ENCODE measurements around the gene MTHFR.

The MTHFR gene

DNA sequence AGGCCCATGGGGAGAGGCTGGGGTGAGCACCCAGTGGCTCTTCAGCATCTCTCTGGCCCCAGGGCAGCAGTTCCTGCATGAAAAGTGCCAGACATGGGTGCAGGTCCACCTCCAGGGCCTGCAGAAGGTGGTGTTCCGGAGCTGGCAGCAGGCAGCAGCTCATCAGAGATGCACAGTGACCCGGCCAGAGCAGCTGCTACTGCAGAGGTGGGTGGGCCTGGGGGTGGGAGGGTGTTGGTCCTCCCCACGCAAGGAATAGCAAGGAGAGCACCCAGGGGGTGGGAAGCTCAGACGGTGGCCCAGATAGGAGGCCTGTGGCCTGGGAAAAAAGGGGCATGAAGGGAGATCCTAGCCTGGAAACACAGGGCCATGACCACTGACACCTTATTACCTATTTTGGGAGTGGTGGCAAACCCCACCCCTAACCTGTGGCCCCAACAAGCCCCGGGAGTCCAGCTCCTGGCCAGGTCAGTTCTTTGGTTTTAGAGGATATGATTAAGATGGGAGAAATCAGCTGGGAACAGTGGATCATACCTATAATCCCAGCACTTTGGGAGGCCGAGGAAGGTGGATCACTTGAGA is 23.5 kb downstream of the MTHFR start:
- no peak for DNase-seq (ENCODE audit: low read depth in 2 of 2)

DNA sequence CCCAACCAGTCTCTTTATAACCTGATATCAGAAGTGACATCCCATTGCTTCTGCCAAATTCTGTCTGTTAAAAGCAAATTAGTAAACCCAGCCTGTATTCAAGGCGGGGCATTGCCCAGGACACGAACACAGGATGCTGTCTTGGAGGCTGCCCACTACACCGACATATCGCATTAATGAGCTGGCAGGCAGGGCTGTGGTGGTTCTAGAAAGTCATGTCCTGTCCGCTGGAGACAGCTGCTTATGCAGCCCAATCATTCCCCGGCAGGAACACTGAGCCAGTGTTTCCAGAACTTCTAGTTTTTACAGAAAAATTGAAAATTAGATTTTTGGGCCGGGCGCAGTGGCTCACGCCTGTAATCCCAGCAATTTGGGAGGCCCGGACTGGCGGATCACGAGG is 24.5 kb downstream of the MTHFR start:
- no peak for DNase-seq (ENCODE audit: low read depth in 2 of 2)

DNA sequence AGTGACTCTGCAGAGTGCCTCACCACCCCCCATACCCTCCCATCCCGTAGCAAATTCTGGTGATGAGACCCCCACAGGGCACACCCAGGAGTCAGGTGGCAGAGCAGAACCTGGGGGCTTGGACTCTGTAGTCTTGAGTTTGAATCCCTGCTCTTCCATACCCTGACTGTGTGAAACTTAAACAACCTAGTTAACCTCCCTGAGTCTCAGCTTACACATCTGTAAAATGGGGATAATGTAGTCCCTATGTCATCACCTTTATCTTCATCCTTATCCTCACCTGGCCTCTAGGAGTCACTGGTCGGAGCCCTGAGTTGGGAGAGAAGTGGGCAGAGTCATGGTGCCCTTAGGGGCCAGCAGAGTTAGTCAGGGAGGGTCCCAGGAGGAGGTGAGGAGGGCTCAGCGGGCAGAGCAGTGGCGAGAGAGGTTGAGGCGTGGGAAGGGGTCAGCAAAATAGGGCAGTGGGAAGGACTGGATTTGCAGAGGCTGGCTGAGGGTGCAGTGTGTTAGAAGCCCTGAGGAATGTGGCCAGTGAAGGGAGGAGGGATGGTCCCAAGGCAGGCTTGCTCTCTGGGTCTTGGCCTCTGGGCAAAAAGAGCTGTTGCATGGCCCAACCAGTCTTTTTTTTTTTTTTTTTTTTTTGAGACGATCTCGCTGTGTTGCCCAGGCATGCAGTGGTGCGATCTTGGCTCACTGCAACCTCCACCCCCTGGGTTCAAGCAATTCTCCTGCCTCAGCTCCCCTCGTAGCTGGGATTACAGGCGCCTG is 25.2 kb downstream of the MTHFR start:
- no peak for DNase-seq (ENCODE audit: low read depth in 2 of 2)

DNA sequence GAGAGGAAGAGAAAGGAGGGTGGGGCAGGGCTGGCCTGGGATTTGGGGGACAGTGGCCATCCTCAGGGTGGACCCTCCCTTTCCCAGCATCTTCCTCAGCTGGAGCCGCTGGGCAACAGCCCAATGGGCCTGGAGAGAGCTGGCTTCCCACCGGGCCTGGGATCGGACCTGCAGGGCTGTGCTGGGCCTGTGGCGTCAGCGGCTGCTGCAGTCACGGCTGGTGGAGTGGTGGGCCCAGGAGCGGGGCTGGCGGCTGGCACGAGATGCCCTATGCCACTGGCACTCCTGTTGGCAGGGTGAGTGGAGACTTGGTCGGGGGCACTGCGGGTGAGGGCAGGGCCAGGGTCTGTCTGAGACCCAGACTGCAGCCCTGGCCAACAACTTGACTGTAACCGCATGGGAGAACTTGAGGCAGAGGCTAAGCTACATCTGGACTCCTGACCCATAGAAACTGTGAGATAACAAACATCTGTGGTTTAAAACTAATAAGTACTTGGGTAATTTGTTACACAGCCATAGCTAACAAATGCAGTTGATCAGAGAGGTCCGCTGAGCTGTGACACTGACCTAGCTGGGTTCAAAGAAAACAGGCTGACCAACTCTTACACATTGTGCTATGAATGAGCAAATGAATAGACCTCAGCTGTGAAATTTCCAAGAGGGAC is 25.9 kb downstream of the MTHFR start:
- DNase-seq (ENCODE audit: low read depth in 2 of 2) = no peak

DNA sequence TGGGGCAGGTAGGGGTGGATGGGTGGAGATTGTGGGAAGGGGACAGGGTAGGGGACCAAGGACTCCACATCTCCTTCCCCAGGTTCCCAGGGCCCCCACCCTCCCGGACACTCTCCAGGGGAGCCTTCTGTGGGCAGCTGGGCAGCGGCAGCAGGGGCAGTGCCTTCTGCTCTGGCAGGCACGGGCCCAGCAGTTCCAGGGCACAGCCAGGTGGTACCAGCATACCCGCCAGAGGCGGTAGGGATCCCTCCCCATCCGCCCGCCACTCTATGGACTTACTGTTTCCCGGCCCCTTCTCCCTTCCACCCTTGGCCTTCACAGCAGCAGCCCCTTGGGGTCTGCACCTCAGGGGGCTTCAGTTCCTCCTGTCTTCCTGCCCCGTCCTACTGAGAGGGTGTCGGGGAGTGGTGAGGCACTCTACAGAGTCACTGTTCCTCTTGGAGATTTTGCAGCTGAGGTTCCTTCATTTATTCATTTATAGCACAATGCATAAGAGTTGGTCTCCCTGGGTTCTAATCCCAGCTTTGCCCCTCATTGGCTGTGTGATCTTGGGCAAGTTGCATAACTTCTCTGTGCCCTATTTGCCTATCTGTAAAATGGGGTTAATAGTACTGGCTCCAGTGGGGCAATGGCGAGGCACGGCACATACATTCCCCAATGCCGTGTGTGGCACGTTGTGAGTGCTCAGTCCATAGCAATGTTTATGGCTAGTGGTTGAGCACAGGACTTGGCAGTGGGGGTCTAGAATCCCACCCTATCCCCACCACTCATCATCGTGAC is 26.7 kb downstream of the MTHFR start:
- no peak for DNase-seq (ENCODE audit: low read depth in 2 of 2)

DNA sequence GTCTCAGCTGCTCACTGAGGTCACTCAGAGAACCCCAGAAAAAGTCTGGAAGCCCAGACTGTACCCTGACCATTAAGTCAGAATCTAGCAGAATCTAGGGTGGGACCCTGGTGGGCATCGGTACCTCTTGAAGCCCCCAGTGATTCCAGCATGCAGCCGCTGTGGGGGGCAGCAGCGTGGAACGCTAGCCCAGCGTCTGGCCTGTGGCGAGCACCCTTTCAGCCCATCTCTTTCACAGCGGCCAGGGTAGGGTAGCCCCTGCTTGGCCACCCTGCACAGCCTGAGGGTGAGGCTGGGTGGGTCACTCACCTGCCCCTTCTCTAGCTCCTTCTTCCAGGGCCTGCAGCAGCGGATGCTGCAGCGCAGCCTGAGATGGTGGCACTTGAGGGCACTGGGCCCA is 27.4 kb downstream of the MTHFR start:
- DNase-seq (ENCODE audit: low read depth in 2 of 2) = no peak

DNA sequence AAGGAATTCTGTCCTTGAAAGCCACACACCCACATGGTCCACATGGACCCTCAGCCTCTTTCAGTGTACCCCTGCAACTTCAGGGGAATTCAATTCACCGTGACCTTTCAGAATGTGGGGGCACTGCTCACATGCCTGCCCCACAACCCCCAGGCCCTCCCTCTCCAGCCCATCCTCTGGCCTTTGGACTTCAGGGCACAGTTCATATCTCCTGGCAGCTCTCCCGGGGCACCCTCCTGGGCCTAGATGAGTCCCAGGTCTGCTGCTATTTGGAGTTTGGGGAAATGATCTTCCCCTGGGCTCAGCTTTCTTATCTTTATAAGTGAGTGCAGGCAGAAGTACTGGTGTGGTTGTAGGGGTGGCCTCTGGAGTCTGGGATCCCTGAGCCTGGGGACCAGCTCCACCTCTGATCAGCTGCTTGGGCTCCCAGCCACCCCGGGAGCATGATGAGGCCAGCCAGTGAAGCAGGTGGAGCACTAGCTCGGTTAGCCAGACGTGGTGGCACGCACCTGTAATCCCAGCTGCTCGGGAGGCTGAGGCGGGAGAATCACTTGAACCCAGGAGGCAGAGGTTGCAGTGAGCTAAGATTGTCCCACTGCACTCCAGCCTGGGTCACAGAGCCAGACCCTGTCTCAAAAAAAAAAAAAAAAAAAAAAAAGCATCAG is 28.0 kb downstream of the MTHFR start:
- no peak for DNase-seq (ENCODE audit: low read depth in 2 of 2)

DNA sequence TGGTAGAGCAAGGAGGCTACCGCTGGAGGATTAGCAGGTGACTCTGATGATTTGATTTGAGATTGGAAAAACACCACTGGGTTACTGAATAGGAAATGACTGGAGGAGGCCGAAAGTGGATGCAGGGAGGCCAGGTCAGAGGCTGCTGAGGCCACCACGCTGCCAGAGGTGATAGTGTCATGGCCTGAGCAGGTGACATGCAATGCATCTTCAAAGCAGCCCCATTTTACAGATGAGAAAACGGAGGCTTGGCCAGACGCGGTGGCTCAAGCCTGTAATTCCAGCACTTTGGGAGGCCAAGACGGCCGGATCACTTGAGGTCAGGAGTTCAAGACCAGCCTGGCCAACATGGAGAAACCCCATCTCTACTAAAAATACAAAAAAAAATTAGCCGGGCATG is 31.0 kb downstream of the MTHFR start:
- DNase-seq (ENCODE audit: low read depth in 2 of 2) = no peak

DNA sequence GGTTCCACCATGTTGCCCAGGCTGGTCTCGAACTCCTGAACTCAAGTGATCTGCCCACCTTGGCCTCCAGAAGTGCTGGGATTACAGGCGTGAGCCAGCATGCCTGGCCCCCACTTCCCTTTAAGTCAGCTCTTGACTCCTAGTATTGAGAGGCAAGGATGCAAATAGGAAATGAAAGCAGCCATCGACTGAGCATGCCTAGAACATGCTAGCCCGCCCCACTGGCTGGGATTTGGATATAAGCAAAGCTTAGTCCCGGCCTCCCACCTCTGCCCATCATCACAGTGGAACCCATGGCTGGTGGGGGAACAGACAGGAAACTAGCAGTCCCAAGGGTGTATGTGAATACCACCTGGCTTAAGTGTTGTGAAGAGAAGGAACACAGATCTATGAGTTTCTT is 33.3 kb downstream of the MTHFR start:
- no peak for DNase-seq (ENCODE audit: low read depth in 2 of 2)

DNA sequence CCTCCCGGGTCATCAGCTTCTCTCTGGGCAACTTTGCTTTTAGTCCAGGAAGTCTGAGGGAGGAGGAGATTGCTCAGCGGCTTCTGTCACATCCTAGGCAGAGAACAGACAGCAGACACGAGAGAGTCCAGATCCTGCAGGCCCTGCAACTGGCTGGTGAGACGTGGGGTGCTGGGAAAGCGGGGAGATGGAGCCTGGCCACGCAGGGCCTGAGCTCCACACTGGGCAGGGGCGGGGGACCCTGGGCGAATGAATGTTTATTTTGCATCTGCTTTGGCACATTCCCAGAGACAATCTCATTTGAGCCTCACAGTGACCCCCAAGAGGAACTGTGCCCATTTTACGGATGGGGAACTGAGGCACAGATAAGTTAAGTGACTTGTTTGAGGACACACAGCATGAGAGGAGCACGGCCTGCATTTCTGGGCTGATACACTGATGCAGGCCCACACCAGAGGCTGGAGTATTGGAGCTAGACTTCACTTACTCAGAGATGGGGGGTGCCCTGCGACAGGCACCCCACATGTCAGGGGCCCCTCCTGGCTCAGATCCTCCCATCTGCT is 34.2 kb downstream of the MTHFR start:
- no peak for DNase-seq (ENCODE audit: low read depth in 2 of 2)

DNA sequence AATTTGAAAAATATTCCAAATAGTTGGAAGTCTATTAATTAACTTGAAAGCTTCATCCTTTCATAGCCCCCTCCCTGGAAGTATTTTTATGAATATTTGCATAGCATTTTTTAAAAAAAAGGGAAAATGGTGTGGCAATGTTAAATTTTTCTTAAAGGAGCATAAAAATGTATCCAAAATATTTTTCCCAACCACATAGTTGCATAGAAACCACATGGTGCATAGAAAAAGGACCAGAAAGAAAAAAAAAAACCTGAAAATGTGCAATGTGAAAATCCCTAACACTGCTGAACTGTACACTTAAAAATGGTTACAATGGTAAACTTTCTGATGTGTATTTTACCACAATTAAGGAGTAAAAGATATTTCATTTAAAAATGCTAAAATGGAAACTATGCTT is 35.8 kb downstream of the MTHFR start:
- no peak for DNase-seq (ENCODE audit: low read depth in 2 of 2)

DNA sequence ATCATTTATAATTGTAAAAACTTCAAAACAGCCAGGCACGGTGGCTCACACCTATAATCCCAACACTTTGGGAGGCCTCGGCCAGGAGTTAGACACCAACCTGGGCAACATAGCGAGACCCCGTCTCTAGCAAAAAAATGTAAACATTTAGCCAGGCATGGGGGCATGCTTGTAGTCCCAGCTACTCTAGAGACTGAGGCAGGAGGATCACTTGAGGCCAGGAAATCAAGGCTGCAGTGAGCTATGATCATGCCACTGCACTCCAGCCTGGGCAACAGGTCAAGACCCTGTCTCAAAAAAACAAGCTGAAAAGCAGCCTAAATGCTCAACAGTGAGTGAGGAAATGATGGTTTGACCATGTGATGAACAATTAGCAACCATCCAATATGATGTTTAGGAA is 36.5 kb downstream of the MTHFR start:
- no peak for DNase-seq (ENCODE audit: low read depth in 2 of 2)

DNA sequence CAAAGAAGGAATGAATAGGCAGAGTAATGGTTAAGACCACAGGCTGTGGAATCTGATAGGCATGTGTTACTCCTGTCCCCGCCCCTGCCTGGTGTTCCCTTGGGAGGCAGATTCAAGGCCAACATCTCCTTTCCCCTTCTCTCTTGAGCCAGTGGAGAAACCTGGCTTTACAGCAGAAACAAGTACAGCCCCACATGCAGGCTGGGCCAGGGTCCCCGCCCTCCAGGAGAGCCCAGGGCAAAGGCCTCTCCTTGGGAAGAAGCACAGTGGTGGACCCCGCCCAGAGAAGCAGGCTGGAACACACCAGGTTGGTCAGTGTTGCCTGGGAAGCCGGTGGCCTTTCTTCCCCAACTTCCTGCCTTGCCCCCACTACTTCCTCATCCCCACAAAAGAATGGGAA is 36.9 kb downstream of the MTHFR start:
- DNase-seq (ENCODE audit: low read depth in 2 of 2) = no peak

DNA sequence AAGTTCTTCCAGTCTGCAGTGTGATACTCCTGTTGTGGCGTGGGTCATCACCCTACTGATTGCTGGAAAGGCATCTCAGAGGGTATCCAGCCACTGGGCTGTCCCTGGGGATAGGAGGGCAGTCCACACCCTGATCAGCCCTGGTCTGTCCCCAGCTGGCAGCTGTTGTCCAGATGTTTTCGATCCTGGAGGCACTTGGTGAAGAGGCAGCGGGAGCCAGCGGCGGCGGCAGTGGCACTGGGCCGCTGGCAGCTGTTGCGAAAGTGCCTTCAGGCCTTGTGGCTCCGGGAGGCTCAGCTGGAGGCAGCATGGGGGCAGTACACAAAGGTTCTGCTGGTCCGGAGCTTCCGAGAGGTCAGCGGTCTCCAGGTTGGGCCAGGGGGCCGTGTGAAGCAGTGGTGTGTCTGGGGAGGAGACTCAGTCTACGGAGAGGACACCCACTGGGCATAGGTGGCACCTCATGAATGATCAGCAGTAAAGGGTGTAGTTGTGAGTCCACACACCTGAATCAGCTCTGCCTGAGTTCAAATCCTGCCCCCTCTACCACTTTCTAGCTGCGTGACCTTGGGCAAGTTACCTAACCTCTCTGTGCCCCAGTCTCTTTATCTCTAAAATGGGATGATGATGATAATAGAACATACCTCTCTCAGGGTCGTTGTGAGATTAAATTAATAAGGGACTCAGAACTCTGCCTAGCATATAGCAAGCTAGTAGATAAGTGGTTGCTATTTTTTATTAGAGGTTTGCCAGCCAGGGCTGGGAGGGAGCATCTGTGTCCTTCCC is 37.7 kb downstream of the MTHFR start:
- DNase-seq (ENCODE audit: low read depth in 2 of 2) = no peak

DNA sequence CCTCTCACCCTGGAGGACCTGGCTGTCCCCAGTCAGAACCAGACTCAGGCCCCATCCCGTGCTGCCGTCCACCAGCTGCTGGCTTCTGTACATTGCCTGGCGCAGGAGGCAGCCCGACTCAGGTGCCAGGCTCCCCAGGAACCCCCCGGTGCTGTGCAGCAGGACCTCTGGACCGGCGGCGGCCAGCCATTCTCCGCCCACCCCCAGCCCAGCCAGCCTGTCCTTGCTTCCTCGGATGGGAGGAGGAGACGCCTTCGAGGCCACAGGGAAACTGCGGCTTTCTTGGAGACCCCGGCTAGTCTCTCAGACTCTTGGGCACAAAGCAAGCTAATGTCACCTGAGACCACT is 39.4 kb downstream of the MTHFR start:
- DNase-seq (ENCODE audit: low read depth in 2 of 2) = no peak

DNA sequence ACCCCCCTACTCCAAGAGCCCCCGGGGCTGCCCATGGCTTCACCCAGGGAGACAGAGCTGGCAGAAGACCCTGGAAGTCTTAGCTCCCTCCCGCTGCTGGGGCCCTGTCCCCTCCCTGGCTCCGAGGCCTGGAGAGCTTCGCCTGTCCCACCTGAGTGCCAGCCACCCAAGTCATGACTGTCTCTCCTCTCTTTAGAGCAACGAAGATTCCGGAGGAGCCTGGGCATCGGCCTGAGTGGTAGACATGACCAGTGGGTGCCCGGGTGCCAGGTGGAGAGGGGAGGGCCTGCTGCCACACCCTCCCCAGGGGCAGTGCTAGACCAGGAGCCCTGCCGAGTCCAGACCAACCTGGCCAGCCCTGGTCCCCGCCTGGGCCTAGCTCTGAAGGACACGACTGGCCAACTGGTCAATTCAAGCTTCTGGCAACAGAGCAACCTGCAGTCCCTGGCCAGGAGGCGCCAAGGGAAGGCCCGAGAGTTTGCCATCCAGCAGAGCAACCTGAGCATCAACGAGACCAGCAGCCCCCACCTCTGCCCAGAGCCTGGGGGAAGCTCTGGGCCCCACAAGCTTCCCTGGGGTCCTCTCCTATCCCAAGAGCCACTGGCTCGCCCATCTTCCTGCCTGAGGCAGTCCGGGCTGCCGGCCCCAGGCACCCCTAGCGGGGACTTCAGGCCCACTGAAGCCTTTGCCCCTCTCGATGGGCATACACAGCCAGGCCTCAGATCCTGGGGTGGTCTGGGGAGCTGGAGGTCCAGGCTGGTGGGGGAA is 39.9 kb downstream of the MTHFR start:
- no peak for DNase-seq (ENCODE audit: low read depth in 2 of 2)

DNA sequence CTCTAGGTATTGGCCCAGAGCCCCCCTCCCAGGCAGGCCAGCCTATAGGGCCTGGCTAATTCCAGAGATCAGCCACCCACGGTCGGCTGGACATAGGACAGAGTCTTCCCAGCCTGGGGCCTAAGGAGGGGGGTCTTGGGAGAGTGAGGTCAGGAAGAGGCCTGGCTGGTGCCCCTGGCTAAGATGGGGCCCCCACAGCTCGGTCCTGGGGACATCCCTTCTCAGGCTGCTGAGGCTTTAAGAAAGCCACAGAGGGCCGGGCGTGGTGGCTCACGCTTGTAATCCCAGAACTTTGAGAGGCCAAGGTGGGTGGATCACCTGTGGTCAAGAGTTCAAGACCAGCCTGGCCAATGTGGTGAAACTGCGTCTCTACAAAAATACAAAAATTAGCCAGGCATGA is 41.2 kb downstream of the MTHFR start:
- no peak for DNase-seq (ENCODE audit: low read depth in 2 of 2)

DNA sequence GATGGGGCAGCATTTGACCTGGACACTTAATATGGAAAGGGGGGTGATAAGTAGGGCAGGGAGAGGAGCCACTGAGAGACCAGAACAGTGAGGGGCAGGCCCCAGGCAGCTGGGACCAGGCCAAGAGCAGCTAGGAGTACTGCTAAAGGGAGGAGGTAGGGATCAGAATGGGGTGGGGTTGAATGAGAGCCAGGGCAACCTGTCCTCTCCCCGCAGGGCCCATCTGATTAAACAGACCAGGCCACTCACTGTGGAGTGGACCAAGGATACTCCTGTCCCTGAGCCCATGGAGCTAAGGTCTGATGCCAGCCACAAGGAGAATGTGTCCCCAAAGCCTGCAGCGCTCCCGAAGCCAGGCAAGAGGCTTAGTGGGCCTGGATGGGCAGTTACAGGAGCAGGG is 41.6 kb downstream of the MTHFR start:
- DNase-seq (ENCODE audit: low read depth in 2 of 2) = no peak

DNA sequence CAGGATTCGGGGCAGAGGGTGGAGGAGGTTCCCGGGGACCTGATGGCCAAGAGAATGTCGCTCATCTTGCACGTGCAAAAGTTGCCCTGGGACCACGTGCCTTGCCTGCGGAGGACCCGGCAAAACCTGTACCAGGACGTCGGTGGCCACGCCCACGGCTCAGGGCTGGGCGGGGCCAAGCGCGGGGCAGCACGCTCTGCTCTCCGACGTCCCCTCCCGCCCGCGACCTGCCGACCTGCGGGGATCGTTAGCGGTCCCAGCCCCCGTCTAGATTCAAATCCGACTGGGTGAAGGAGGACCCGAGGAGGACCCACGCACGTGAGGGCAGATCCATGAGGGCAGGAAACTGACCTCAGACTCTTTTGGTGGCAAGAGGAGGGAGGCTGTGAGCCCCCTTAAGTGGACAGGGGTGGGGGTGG is 43.8 kb downstream of the MTHFR start, which contains the start of gene C1orf167:
TSS of gene C1orf167 (plus strand) at position 206 of the 419 bp plus-strand sequence. CDS start 2,208 bp downstream, outside the sequence.
- DNase-seq (ENCODE audit: low read depth in 2 of 2) = peak; percentile 14 to 20

DNA sequence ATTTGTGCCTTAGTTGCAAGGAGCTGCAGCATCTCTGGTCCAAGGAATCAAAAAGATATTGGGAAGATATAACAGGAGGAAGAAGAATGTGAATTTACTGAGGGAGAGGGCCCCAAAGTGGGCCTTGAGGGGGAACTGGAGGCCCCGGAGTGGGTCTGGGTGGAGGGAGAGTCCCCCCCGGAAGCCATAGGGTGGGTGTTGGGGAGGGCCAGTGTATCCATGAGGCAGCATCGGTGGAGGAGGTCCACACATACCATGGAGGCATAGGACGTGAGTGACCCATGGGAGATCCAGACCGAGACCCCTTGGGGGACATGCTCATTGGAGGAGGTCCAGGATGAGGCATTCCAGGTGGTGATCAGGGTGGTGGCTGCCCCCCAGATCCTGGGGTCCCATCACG is 44.5 kb downstream of the MTHFR start:
- no peak for DNase-seq (ENCODE audit: low read depth in 2 of 2)
